Stimulated activated CD4-positive, alpha-beta T cell treated with anti-CD3 and anti-CD28 coated beads, Interleukin-2, amount 100 ng/mL, for 48 hours (primary cell): Measurements from ENCODE around the gene RXRA.

Source experiments
- DNase-seq, 2 donors: peaks; one replicate each; pipeline ENCODE4 v3.0.0-alpha.2; 2020

RXRA gene

GRCh38 chr9:134477342-134477925, 151.2 kb downstream of the RXRA start:
- no peak for DNase-seq

- DNase-seq, result no peak
Measured at GRCh38 chr9:134477927-134478326, 151.7 kb downstream of the RXRA start.

- DNase-seq, result no peak
Measured at GRCh38 chr9:134481762-134482161, 155.5 kb downstream of the RXRA start.

- no peak for DNase-seq
Measured at GRCh38 chr9:134482226-134482625, 156.0 kb downstream of the RXRA start.

- DNase-seq, result no peak
Measured at GRCh38 chr9:134483361-134484184, 157.3 kb downstream of the RXRA start.

- no peak for DNase-seq
Measured at GRCh38 chr9:134484479-134484878, 158.2 kb downstream of the RXRA start.

GRCh38 chr9:134485653-134486052, 159.4 kb downstream of the RXRA start:
- no peak for DNase-seq

GRCh38 chr9:134486143-134486591, 159.9 kb downstream of the RXRA start:
- DNase-seq, result no peak

- DNase-seq, result no peak
Measured at GRCh38 chr9:134486596-134486995, 160.3 kb downstream of the RXRA start.
